ENCODE measurements around the gene LIX1L. TPM values are rescaled to one million over a fixed set of nuclear protein-coding genes. Genes with fewer than 3 reads are reported as not detected.

The LIX1L gene
- total RNA-seq, 1 donor, result 40.2 TPM

- H3K4me3 ChIP-seq (ENCODE audit: low read depth, low read length), result no peak overlapping the region
- no peak for DNase-seq (ENCODE audit: low read depth)
- TF ChIP-seq, protein P1, sequence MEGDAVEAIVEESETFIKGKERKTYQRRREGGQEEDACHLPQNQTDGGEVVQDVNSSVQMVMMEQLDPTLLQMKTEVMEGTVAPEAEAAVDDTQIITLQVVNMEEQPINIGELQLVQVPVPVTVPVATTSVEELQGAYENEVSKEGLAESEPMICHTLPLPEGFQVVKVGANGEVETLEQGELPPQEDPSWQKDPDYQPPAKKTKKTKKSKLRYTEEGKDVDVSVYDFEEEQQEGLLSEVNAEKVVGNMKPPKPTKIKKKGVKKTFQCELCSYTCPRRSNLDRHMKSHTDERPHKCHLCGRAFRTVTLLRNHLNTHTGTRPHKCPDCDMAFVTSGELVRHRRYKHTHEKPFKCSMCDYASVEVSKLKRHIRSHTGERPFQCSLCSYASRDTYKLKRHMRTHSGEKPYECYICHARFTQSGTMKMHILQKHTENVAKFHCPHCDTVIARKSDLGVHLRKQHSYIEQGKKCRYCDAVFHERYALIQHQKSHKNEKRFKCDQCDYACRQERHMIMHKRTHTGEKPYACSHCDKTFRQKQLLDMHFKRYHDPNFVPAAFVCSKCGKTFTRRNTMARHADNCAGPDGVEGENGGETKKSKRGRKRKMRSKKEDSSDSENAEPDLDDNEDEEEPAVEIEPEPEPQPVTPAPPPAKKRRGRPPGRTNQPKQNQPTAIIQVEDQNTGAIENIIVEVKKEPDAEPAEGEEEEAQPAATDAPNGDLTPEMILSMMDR (IDR thresholded peaks at IDR 0.05; ENCODE audit: insufficient read depth, low read depth, low read length), result no peak
These were observed 27.3 kb upstream of the LIX1L start for GRCh38 chr1:145985129-145985501.

DNA sequence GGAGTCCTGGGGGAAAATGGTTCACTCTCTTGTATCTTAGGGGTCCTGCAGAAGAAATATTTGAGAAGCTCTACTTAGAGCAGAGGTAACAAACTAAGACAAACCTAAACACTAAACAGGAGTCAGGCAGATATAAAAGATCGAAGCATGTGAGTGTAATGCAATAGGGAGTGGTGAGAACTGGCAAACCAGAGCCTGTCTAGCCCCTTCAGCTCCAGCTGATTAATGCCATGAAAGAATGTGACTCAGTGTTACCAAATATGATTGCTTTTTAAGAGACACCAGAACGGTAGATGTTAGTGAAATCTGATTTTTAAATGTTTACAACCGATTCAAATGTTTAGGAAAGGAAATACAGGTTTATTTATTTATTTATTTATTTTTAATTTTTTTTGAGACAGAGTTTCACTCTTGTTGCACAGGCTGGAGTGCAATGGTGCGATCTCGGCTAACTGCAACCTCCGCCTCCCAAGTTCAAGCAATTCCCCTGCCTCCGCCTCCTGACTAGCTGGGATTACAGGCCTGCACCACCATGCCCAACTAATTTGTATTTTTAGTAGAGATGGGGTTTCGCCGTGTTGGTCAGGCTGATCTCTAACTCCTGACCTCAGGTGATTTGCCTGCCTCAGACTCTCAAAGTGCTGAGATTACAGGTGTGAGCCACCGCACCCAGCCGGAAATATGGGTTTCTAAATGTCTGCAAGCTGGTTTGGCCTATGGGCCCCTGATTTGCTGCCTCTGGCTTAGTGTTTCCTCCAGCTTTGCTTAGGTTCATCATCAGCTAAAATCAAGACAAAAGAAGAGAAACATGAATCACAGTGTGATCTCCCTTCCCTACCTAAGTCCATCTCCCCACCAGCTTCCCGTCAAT, 26.4 kb upstream of the LIX1L start:
- TF ChIP-seq, protein P1 (IDR thresholded peaks at IDR 0.05; ENCODE audit: insufficient read depth, low read depth, low read length), result no peak
- no peak for DNase-seq (ENCODE audit: low read depth)
- no peak overlapping the region for H3K4me3 ChIP-seq (ENCODE audit: low read depth, low read length)

DNA sequence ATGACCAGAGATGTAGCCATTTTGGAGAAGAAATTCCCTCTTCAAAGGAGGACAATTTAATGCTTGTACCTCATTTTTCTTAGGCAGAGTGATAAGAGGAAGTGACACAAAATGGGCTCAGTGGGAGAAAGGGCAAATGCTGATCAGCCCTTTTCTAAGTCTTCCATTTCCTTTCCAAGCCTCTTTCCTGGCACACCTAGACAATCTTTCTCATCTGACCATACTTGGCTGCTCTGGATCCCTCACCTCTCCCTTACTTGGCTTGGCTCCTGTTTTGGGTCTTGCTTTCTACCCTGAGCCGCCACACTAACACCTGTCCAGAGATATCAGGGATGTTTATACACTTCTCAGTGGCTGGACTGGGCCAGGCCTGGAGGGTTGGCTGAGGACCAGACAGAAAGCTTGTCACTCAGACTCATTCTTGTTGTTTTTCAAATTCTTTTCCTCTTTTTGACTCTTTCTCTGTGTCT, 25.4 kb upstream of the LIX1L start:
- no peak for DNase-seq (ENCODE audit: low read depth)
- TF ChIP-seq, protein P1 (IDR thresholded peaks at IDR 0.05; ENCODE audit: insufficient read depth, low read depth, low read length), result no peak

DNA sequence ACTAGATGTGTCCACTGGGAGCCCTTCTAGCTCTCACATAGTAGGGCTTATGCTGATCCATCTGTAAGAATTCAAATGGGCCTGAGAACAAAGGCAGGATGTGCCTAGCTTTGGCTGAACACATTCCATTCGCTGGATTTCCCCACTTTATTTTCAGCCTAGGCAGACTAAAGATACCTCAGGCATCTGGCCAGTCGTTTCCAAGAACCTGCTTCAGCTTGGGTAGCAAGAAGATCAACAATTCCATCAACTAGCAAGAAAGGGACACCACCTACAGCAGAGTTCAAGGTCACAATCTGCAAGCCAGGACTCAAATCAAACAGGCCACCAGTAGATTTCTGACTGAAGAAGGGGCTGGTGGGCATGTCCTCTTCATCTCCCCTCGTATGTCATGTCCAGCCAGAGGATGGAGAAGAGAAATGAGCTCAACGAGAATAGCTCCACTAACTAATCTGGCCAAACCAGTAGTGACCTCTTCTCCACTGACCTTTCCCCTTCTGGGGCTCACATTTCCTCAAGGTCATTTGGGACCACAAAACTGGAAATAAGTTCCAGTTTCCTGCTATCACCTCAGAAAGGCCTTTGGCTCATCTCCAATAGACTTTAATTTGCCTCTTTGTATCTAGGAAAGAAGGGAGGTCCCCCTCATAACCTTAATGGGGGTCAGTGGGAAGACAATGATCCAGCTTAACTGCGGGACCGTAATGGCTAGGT, 24.4 kb upstream of the LIX1L start:
- DNase-seq (ENCODE audit: low read depth), result no peak
- TF ChIP-seq, protein P1 (IDR thresholded peaks at IDR 0.05; ENCODE audit: insufficient read depth, low read depth, low read length), result no peak

More for the DNA sequence above, 25.4 kb upstream of the LIX1L start:
- no peak overlapping the region for H3K4me3 ChIP-seq (ENCODE audit: low read depth, low read length)

GRCh38 chr1:145980457-145980994, 22.7 kb upstream of the LIX1L start:
- no peak for DNase-seq (ENCODE audit: low read depth)
- TF ChIP-seq, protein P1 (IDR thresholded peaks at IDR 0.05; ENCODE audit: insufficient read depth, low read depth, low read length), result no peak
- H3K4me3 ChIP-seq (ENCODE audit: low read depth, low read length), result no peak overlapping the region

More for the DNA sequence above, 24.4 kb upstream of the LIX1L start:
- H3K4me3 ChIP-seq (ENCODE audit: low read depth, low read length), result no peak overlapping the region

GRCh38 chr1:145979746-145980456, 22.1 kb upstream of the LIX1L start:
- no peak for DNase-seq (ENCODE audit: low read depth)
- TF ChIP-seq, protein P1 (IDR thresholded peaks at IDR 0.05; ENCODE audit: insufficient read depth, low read depth, low read length), result no peak
- H3K4me3 ChIP-seq (ENCODE audit: low read depth, low read length), result no peak overlapping the region
